ENCODE results near the gene ARFGAP2. TPM values are rescaled to one million over a fixed set of nuclear protein-coding genes. Genes with fewer than 3 reads are reported as not detected.

The ARFGAP2 gene
- total and polyA plus RNA-seq, 3 donors from 2014 or later, result 82.4 to 178 (median 167) TPM

DNA sequence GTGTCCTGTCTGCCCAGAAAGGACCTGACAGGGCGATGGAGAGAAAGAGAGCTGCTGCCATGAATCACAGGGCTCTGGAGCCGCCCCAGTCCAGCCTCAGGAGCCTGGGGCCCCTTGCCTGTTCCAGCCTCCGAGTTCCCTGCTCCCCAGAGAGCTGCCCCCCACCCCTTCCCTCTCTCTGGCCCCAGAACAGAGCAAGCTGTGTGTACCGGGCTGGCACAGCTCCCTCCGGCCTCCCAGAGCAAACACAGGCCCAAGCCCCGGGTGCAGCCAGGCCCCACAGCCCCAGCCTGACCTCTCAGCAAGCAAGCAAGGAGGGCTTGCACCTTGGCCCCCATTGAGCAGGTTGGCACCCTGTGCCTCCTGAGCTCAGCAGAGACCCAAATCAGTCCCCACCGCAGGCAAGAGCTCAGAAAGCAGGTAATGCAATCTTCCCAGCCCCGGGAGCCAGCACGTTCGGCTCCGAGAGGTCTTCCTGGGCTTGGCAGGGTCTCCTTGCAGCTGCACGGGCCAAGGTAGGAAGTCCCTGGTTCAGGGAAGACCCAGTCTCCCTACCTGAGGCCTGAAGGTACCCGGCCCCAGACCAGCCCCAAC is 8.1 kb upstream of the ARFGAP2 start:
- H3K36me3 ChIP-seq (ENCODE audit: low read depth, missing control alignments), result no peaks in the 10 kb centered on the region
- peak overlapping the region; percentile 39 to 62 for H3K27ac ChIP-seq
- no peaks in the 10 kb centered on the region for H3K27me3 ChIP-seq
- DNase-seq, result no peak
- WGBS, 2 donors, result 0 to 31% methylated on average over 3 to 13 of the region's 13 CpGs
- intact Hi-C loops (cut with DNase I; ENCODE audit: low total_unique reads), result loop anchor here (10.0 kb wide), 1 partner anchor 80 kb away; no protein-coding TSS in a partner anchor
- H3K4me1 ChIP-seq, result peaks cover 10% of the 10 kb centered on the region
- TF ChIP-seq, protein P1, sequence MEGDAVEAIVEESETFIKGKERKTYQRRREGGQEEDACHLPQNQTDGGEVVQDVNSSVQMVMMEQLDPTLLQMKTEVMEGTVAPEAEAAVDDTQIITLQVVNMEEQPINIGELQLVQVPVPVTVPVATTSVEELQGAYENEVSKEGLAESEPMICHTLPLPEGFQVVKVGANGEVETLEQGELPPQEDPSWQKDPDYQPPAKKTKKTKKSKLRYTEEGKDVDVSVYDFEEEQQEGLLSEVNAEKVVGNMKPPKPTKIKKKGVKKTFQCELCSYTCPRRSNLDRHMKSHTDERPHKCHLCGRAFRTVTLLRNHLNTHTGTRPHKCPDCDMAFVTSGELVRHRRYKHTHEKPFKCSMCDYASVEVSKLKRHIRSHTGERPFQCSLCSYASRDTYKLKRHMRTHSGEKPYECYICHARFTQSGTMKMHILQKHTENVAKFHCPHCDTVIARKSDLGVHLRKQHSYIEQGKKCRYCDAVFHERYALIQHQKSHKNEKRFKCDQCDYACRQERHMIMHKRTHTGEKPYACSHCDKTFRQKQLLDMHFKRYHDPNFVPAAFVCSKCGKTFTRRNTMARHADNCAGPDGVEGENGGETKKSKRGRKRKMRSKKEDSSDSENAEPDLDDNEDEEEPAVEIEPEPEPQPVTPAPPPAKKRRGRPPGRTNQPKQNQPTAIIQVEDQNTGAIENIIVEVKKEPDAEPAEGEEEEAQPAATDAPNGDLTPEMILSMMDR (IDR thresholded peaks at IDR 0.05), result no peak
- TF ChIP-seq POLR2A (IDR thresholded peaks at IDR 0.05), result no peak
- peak overlapping the region in 1 of 2 donors; percentile 70 for H3K4me3 ChIP-seq
- H3K9me3 ChIP-seq, result no peaks in the 10 kb centered on the region

DNA sequence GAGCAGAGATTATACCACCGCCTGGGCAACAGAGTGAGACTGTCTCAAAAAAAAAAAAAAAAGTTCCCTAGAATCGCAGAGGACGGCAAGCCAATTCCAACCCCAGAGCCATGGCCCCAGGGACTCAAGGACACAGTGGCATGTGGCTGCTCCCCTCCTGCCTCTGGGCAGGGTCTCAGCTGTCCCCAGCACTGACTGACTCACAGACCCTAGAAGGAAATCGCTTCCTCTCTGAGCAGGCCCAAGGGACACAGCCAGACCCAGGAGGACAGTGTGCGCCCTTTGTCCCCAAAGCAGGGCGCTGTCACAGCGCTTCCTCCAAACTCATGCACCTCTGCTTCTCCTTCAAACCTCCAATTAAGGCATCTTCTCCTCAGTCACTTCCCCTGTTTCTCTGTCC is 7.3 kb upstream of the ARFGAP2 start:
- no peak overlapping the region for H3K4me3 ChIP-seq
- intact Hi-C loops (cut with DNase I; ENCODE audit: low total_unique reads), result loop anchor here (10.0 kb wide), 1 partner anchor 81 kb away; no protein-coding TSS in a partner anchor
- no peaks in the 10 kb centered on the region for H3K9me3 ChIP-seq
- H3K36me3 ChIP-seq (ENCODE audit: low read depth, missing control alignments), result no peaks in the 10 kb centered on the region
- TF ChIP-seq POLR2A (IDR thresholded peaks at IDR 0.05), result no peak
- TF ChIP-seq, protein P1 (IDR thresholded peaks at IDR 0.05), result no peak
- WGBS, 2 donors, result 83 to 95% methylated on average over 7 of the region's 7 CpGs
- no peaks in the 10 kb centered on the region for H3K27me3 ChIP-seq
- peaks cover 13% of the 10 kb centered on the region for H3K4me1 ChIP-seq
- no peak for DNase-seq
- no peak overlapping the region for H3K27ac ChIP-seq

DNA sequence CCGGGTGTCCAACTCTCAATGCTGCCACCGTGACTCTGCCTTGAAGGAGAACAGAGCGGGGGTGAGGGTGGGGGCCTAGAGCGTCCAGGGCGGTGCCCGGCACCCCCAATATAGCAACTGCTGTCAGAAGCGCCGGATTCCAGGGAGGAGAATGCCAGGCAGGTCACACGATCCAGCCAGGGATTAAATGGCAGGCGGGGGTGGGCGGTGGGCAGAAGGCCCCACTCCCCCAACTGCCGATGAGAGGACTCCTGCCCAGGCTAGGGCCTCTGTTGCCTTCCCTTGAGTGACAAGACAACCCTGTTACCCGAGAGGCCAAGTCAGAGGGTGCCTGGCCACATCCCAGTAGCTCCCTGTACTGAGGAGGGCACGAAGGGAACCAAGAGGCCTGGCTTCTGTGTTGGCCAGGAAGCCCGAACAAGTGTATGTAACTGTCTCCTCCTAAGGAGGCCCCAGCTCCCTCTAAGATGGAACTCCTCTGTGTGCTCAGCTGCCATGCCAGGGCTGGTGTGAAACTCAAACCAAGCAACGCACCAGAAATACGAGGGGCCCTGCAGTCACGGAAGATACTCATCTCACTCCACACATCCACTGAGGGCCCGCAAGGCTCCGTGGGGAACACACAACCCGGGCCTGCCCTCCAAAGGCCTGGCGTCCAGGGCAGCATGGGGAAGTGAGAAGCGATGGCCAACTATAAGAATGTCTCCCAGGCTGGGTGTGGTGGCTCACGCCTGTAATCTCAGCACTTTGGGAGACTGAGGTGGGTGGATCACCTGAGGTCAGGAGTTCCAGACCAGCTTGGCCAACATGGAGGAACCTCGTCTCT is 6.6 kb upstream of the ARFGAP2 start:
- no peak overlapping the region for H3K27ac ChIP-seq
- peaks cover 16% of the 10 kb centered on the region for H3K4me1 ChIP-seq
- H3K27me3 ChIP-seq, result no peaks in the 10 kb centered on the region
- no peaks in the 10 kb centered on the region for H3K36me3 ChIP-seq (ENCODE audit: low read depth, missing control alignments)
- no peaks in the 10 kb centered on the region for H3K9me3 ChIP-seq
- intact Hi-C loops (cut with DNase I; ENCODE audit: low total_unique reads), result loop anchor here (10.0 kb wide), 1 partner anchor 82 kb away; no protein-coding TSS in a partner anchor
- DNase-seq, result no peak
- no peak for TF ChIP-seq POLR2A (IDR thresholded peaks at IDR 0.05)
- TF ChIP-seq, protein P1 (IDR thresholded peaks at IDR 0.05), result no peak
- no peak overlapping the region for H3K4me3 ChIP-seq
- 92 to 93% methylated on average over 5 to 25 of the region's 25 CpGs for WGBS, 2 donors

DNA sequence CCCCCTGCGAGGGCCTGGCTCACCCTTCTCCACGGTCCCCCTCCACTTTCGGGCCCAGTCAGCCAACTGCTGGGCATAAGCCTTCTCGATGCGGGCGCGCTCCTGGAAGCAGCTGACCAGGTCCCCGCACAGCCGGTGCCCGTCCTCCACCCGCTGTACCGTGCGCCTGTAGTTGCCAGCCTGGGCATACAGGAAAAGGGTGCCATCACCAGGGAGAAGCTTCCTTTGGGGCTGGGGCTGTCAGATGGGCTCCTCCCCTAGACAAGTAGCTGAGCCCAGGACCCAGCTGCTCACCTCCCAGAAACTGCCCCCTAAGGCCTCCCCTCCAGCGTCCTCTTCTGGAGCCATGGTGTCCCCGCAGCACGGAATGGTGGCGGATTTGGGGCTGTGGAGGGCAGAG is 5.7 kb upstream of the ARFGAP2 start:
- TF ChIP-seq POLR2A (IDR thresholded peaks at IDR 0.05), result no peak
- TF ChIP-seq, protein P1 (IDR thresholded peaks at IDR 0.05), result no peak
- H3K36me3 ChIP-seq (ENCODE audit: low read depth, missing control alignments), result no peaks in the 10 kb centered on the region
- H3K9me3 ChIP-seq, result no peaks in the 10 kb centered on the region
- H3K4me3 ChIP-seq, result no peak overlapping the region
- intact Hi-C loops (cut with DNase I; ENCODE audit: low total_unique reads), result loop anchor here (10.0 kb wide), 1 partner anchor 82 kb away; no protein-coding TSS in a partner anchor
- no peak for DNase-seq
- H3K27ac ChIP-seq, result no peak overlapping the region
- no peaks in the 10 kb centered on the region for H3K27me3 ChIP-seq
- 98 to 99% methylated on average over 13 to 17 of the region's 17 CpGs for WGBS, 2 donors
- peaks cover 22% of the 10 kb centered on the region for H3K4me1 ChIP-seq

Data from testis (tissue), 3 donors.